Nephron progenitor cell (in vitro differentiated cells): ENCODE data around the gene PIGB.

Experiments
- DNase-seq: peaks from one replicate; pipeline ENCODE4 v3.0.0; 2021
- H3K27ac Mint-ChIP-seq: 2 replicates; pipeline ENCODE4 v1.8.0; 2021; ENCODE audit warnings: mild to moderate bottlenecking, moderate library complexity, mixed read lengths
- H3K27me3 Mint-ChIP-seq: 2 replicates; pipeline ENCODE4 v1.8.0; 2021; ENCODE audit warnings: mild to moderate bottlenecking, low read depth, mixed read lengths; ENCODE audit not compliant: poor library complexity
- H3K36me3 Mint-ChIP-seq: 2 replicates; pipeline ENCODE4 v1.8.0; 2021; ENCODE audit warnings: low read depth, mixed read lengths
- H3K4me1 Mint-ChIP-seq: 2 replicates; pipeline ENCODE4 v1.8.0; 2021; ENCODE audit warnings: mixed read lengths
- H3K4me3 Mint-ChIP-seq: 2 replicates; pipeline ENCODE4 v1.8.0; 2021; ENCODE audit warnings: mild to moderate bottlenecking, moderate library complexity, mixed read lengths
- H3K9me3 Mint-ChIP-seq: 2 replicates; pipeline ENCODE4 v1.8.0; 2021; ENCODE audit warnings: mild to moderate bottlenecking, moderate library complexity, mixed read lengths
- CTCF ChIP-seq: fragments of 200-600 bp; sonication (generic); IDR thresholded peaks from 2 replicates; pipeline ENCODE4 v1.5.0; 2021; ENCODE audit warnings: antibody characterized with exemption

PIGB gene

GRCh38 chr15:55318588-55319494, at the start of gene PIGB, which contains the start of gene PIGBOS1:
Gene PIGB, plus strand, starts transcription at chr15:55319222. Its CDS starts 29 bp downstream, at chr15:55319251.
Gene PIGBOS1, minus strand, starts transcription at chr15:55319123. Its CDS starts 1,331 bp downstream, at chr15:55317792.
- peak; percentile 77 for DNase-seq
- Mint-ChIP-seq H3K27me3 (peaks cover 3% of the 10 kb centered on the region), H3K4me1 (peaks cover 23% of the 10 kb centered on the region), H3K36me3 (peaks cover 29% of the 10 kb centered on the region), H3K4me3 (peak within 1 kb of the TSS; percentile 99), H3K27ac (peak within 1 kb of the TSS; percentile 98), H3K9me3 (no peaks in the 10 kb centered on the region)
- TF ChIP-seq CTCF, result no peak

- peak overlapping the region; percentile 90 for H3K27ac Mint-ChIP-seq
These were observed 48.7 kb upstream of the PIGB start for GRCh38 chr15:55270291-55270690.

GRCh38 chr15:55276324-55276723, 42.7 kb upstream of the PIGB start:
- H3K9me3 Mint-ChIP-seq, result peaks cover 15% of the 10 kb centered on the region
- TF ChIP-seq CTCF, result no peak
- no peak for DNase-seq
- H3K4me1 Mint-ChIP-seq, result peaks cover 15% of the 10 kb centered on the region
- H3K36me3 Mint-ChIP-seq, result peaks cover 14% of the 10 kb centered on the region
- H3K27ac Mint-ChIP-seq, result no peak overlapping the region
- H3K4me3 Mint-ChIP-seq, result no peak overlapping the region
- peaks cover 7% of the 10 kb centered on the region for H3K27me3 Mint-ChIP-seq

More at GRCh38 chr15:55270291-55270690, 48.7 kb upstream of the PIGB start:
- Mint-ChIP-seq H3K9me3 (peaks cover 15% of the 10 kb centered on the region), H3K4me1 (peaks cover 50% of the 10 kb centered on the region), H3K36me3 (peaks cover 14% of the 10 kb centered on the region), H3K27me3 (peaks cover 4% of the 10 kb centered on the region), H3K4me3 (no peak overlapping the region)
- no peak for TF ChIP-seq CTCF
- no peak for DNase-seq

- peaks cover 15% of the 10 kb centered on the region for H3K9me3 Mint-ChIP-seq
- peaks cover 19% of the 10 kb centered on the region for H3K4me1 Mint-ChIP-seq
- H3K36me3 Mint-ChIP-seq, result peaks cover 14% of the 10 kb centered on the region
- TF ChIP-seq CTCF, result no peak
- DNase-seq, result no peak
- H3K27me3 Mint-ChIP-seq, result peaks cover 9% of the 10 kb centered on the region
- H3K27ac Mint-ChIP-seq, result peak overlapping the region; percentile 92
- H3K4me3 Mint-ChIP-seq, result no peak overlapping the region
These were observed 41.9 kb upstream of the PIGB start for GRCh38 chr15:55277116-55277564.

GRCh38 chr15:55277715-55278114, 41.3 kb upstream of the PIGB start:
- H3K27me3 Mint-ChIP-seq, result peaks cover 9% of the 10 kb centered on the region
- peaks cover 11% of the 10 kb centered on the region for H3K36me3 Mint-ChIP-seq
- TF ChIP-seq CTCF, result no peak
- H3K27ac Mint-ChIP-seq, result peak overlapping the region; percentile 92
- H3K4me3 Mint-ChIP-seq, result no peak overlapping the region
- H3K9me3 Mint-ChIP-seq, result peaks cover 11% of the 10 kb centered on the region
- no peak for DNase-seq
- H3K4me1 Mint-ChIP-seq, result peaks cover 24% of the 10 kb centered on the region
